HL-60 (cell line): ENCODE data around the gene SLC9C2.
A peak's percentile ranks its signal among the peaks of the same experiment; 100 is the strongest.

Experiments used
- GABPA ChIP-seq: IDR thresholded peaks from 2 replicates; pipeline ENCODE4 v1.6.1; 2012; ENCODE audit warnings: low read depth
- POLR2AphosphoS5 ChIP-seq: IDR thresholded peaks from 2 replicates; pipeline ENCODE4 v1.6.1; 2012; ENCODE audit warnings: low read depth
- SPI1 ChIP-seq: IDR thresholded peaks from 2 replicates; pipeline ENCODE4 v1.6.1; 2012; ENCODE audit warnings: low read depth, mild to moderate bottlenecking, borderline replicate concordance
- TF ChIP-seq, protein P1 (sequence below): IDR thresholded peaks from one replicate; pipeline ENCODE4 v1.5.1; 2011; ENCODE audit warnings: low read length, control low read depth, inconsistent platforms; ENCODE audit not compliant: insufficient read depth
- TF ChIP-seq, protein P2 (sequence below): IDR thresholded peaks from 2 replicates; pipeline ENCODE4 v1.6.1; 2012; ENCODE audit warnings: low read depth; ENCODE audit not compliant: insufficient replicate concordance

DNA sequence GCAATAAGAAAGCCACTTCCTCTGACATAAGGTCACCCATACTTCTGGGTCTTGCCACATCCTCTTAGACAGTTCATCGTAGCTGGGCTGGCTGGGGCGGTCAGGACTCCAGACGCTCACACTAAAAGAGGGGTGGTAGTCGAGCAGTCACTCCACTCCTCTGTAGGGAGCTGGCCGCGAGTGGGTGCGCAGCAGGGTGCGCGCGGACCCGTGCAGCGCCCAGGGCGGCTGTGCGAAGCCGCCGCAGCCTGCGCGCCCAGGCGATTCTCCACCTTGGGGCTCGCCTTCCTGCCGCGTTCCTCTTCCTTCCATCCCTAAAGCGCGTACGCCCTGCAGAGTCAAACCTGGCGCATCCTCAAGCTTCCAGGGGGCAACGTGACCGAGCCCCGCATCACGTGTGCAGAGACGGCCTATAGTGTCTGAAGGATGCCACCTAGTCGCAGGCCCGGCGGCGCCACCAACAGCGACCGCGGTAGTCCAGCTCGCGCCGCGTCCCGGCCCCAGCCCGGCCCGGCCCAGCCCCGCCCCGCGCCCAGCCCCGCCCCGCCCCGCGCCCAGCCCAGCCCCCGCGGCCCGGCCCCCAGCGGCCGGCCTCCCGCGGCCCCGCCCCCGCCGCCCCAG is 126.1 kb downstream of the SLC9C2 start:
- TF ChIP-seq, protein P1, sequence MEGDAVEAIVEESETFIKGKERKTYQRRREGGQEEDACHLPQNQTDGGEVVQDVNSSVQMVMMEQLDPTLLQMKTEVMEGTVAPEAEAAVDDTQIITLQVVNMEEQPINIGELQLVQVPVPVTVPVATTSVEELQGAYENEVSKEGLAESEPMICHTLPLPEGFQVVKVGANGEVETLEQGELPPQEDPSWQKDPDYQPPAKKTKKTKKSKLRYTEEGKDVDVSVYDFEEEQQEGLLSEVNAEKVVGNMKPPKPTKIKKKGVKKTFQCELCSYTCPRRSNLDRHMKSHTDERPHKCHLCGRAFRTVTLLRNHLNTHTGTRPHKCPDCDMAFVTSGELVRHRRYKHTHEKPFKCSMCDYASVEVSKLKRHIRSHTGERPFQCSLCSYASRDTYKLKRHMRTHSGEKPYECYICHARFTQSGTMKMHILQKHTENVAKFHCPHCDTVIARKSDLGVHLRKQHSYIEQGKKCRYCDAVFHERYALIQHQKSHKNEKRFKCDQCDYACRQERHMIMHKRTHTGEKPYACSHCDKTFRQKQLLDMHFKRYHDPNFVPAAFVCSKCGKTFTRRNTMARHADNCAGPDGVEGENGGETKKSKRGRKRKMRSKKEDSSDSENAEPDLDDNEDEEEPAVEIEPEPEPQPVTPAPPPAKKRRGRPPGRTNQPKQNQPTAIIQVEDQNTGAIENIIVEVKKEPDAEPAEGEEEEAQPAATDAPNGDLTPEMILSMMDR: no peak
- peak; percentile 82; the same call in 1 of the 2 replicates for TF ChIP-seq POLR2AphosphoS5
- TF ChIP-seq, protein P2, sequence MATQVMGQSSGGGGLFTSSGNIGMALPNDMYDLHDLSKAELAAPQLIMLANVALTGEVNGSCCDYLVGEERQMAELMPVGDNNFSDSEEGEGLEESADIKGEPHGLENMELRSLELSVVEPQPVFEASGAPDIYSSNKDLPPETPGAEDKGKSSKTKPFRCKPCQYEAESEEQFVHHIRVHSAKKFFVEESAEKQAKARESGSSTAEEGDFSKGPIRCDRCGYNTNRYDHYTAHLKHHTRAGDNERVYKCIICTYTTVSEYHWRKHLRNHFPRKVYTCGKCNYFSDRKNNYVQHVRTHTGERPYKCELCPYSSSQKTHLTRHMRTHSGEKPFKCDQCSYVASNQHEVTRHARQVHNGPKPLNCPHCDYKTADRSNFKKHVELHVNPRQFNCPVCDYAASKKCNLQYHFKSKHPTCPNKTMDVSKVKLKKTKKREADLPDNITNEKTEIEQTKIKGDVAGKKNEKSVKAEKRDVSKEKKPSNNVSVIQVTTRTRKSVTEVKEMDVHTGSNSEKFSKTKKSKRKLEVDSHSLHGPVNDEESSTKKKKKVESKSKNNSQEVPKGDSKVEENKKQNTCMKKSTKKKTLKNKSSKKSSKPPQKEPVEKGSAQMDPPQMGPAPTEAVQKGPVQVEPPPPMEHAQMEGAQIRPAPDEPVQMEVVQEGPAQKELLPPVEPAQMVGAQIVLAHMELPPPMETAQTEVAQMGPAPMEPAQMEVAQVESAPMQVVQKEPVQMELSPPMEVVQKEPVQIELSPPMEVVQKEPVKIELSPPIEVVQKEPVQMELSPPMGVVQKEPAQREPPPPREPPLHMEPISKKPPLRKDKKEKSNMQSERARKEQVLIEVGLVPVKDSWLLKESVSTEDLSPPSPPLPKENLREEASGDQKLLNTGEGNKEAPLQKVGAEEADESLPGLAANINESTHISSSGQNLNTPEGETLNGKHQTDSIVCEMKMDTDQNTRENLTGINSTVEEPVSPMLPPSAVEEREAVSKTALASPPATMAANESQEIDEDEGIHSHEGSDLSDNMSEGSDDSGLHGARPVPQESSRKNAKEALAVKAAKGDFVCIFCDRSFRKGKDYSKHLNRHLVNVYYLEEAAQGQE: peak; percentile 68
- TF ChIP-seq GABPA: peak; percentile 35; the same call in 1 of the 2 replicates
- TF ChIP-seq SPI1: peak; percentile 81
